Right lobe of liver (tissue), 6 donors: Measurements from ENCODE around the gene DLX1. TPM values are rescaled to one million over a fixed set of nuclear protein-coding genes. Genes with fewer than 3 reads are reported as not detected.

Experiments
- ATAC-seq, 4 donors: fragments of 200-7000 bp; cut with Tn5 transposase; one replicate each; pipeline ENCODE4 v1.9.1; 2020; ENCODE audit warnings: mild to moderate bottlenecking in 4 of 4, moderate library complexity in 4 of 4
- DNase-seq, 3 donors: peaks; one replicate each; pipeline ENCODE4 v3.0.0-alpha.2; 2020
- H3K27ac ChIP-seq, 3 donors: fragments of 200-600 bp; one replicate each; pipeline ENCODE4 v1.8.0; 2022
- H3K27me3 ChIP-seq, 2 donors: fragments of 200-600 bp; one replicate each; pipeline ENCODE4 v1.8.0; 2022
- H3K36me3 ChIP-seq, 4 donors: fragments of 200-600 bp; sonication (generic) in 1 of 4; one replicate each; pipeline versions ENCODE4 v1.5.1 to v1.8.0; 2017 to 2022; ENCODE audit warnings: control low read depth in 1 of 4
- H3K4me1 ChIP-seq, 4 donors: fragments of 200-600 bp; sonication (generic) in 1 of 4; one replicate each; pipeline versions ENCODE4 v1.5.1 to v1.8.0; 2017 to 2022; ENCODE audit warnings: control low read depth in 1 of 4
- H3K4me3 ChIP-seq, 3 donors: fragments of 200-600 bp; one replicate each; pipeline ENCODE4 v1.8.0; 2022
- H3K9me3 ChIP-seq, 4 donors: fragments of 200-600 bp; sonication (generic) in 1 of 4; one replicate each; pipeline versions ENCODE4 v1.5.1 to v1.8.0; 2017 to 2022; ENCODE audit warnings: control low read depth in 1 of 4
- CTCF ChIP-seq, 4 donors: fragments of 200-600 bp in 3 of 4; fragments of 450-650 bp in 1 of 4; IDR thresholded peaks; one replicate each; pipeline versions ENCODE4 v1.5.1 to v1.8.0; 2016 to 2022; ENCODE audit warnings: antibody characterized with exemption in 4 of 4, mild to moderate bottlenecking in 2 of 4
- POLR2A ChIP-seq: fragments of 450-650 bp; IDR thresholded peaks from one replicate; pipeline ENCODE4 v1.6.1; 2017; ENCODE audit warnings: antibody characterized with exemption, mild to moderate bottlenecking
- WGBS: methylation state at CpG from one replicate; pipeline ENCODE4 v1.1.6; 2018; ENCODE audit warnings: low coverage, low lambda C conversion rate; ENCODE audit not compliant: insufficient coverage; ENCODE audit errors: missing lambda C conversion rate; 5-methylcytosine and 5-hydroxymethylcytosine counted together
- intact Hi-C, 2 donors: fragments of 100-400 bp; cut with DNase I; formaldehyde crosslinking; loops; one replicate each; pipeline versions ENCODE4 v1.11.2 to v1.14.1; 2022
- long read RNA-seq: library from polyadenylated mRNA; unstranded; transcript quantifications from one replicate; pipeline ENCODE4 v2.0.0, GENCODE V29; 2019
- total RNA-seq, 6 experiments: library from RNA; depleted of rRNA in 2 of 6; stranded (reverse); fragments of >200 nt in 2 of 6; fragmentation: NEBNext Ultra II Directional in 3 of 6; extraction: Animal tissue kit (Norgen Biotek cat#: 25700) in 3 of 6; gene quantifications; one replicate each; pipeline versions ENCODE4 v1.1.0 to v1.2.4, GENCODE V29; 2016 to 2023
- donor health status: DM: no; HTN: yes; CAD: no.
- donor health status: DM: no; HTN: no; CAD: no.
- donor health status: DM: no; HTN: no; CAD: no.
- donor health status: DM: no; HTN: yes; CAD: no.
- donor health status: DM: no; HTN: yes; CAD: no.

DLX1 gene
- not detected for total RNA-seq
- long read RNA-seq, result 0 reads

GRCh38 chr2:172085460-172086159 lies at the start of gene DLX1:
TSS of gene DLX1 (plus strand) at chr2:172085507. CDS start at chr2:172085678, 171 bp downstream.
- ATAC-seq, result no peak
- TF ChIP-seq CTCF (IDR thresholded peaks at IDR 0.05) (no peak), POLR2A (no peak)
- intact Hi-C loops, result no loop called here

GRCh38 chr2:172038121-172038520 lies 47.2 kb upstream of the DLX1 start:
- Histone ChIP-seq H3K9me3 (no peaks in the 10 kb centered on the region), H3K36me3 (no peaks in the 10 kb centered on the region), H3K27me3 (no peaks in the 10 kb centered on the region), H3K4me1 (no peaks in the 10 kb centered on the region), H3K4me3 (no peak overlapping the region), H3K27ac (no peak overlapping the region)
- ATAC-seq (no peak), DNase-seq (no peak)
- intact Hi-C loops, result no loop called here
- WGBS, result 97% methylated on average over 3 of the region's 3 CpGs
- no peak for TF ChIP-seq CTCF (IDR thresholded peaks at IDR 0.05)
- TF ChIP-seq POLR2A, result no peak

More at GRCh38 chr2:172085460-172086159, at the start of gene DLX1:
- H3K27ac ChIP-seq, result no peak within 1 kb of the TSS
- DNase-seq, result no peak
- H3K4me3 ChIP-seq, result peak within 1 kb of the TSS; percentile 11 to 25 (median 12)
- H3K27me3 ChIP-seq, result peaks cover 58 to 96% of the 10 kb centered on the region in 2 donors
- no peaks in the 10 kb centered on the region for H3K9me3 ChIP-seq
- peaks cover 0 to 27% (median 5%) of the 10 kb centered on the region in 4 donors for H3K4me1 ChIP-seq
- 5% methylated on average over 22 of the region's 34 CpGs for WGBS
- H3K36me3 ChIP-seq, result no peaks in the 10 kb centered on the region

- Histone ChIP-seq H3K9me3 (no peaks in the 10 kb centered on the region), H3K27ac (no peak overlapping the region), H3K36me3 (no peaks in the 10 kb centered on the region), H3K4me1 (no peaks in the 10 kb centered on the region), H3K27me3 (no peaks in the 10 kb centered on the region), H3K4me3 (no peak overlapping the region)
- TF ChIP-seq POLR2A (no peak), CTCF (IDR thresholded peaks at IDR 0.05) (no peak)
- intact Hi-C loops, result no loop called here
- 69% methylated on average over 2 of the region's 2 CpGs for WGBS
- DNase-seq, result no peak
- ATAC-seq, result peak in 1 of 4 donors; percentile 20
Measured at GRCh38 chr2:172038604-172039003, 46.7 kb upstream of the DLX1 start.

GRCh38 chr2:172039011-172039704 lies 46.1 kb upstream of the DLX1 start:
- Histone ChIP-seq H3K4me3 (no peak overlapping the region), H3K9me3 (no peaks in the 10 kb centered on the region), H3K4me1 (no peaks in the 10 kb centered on the region), H3K36me3 (no peaks in the 10 kb centered on the region), H3K27me3 (no peaks in the 10 kb centered on the region), H3K27ac (no peak overlapping the region)
- WGBS, result 76% methylated on average over 3 of the region's 3 CpGs
- ATAC-seq (no peak), DNase-seq (no peak)
- intact Hi-C loops, result no loop called here
- TF ChIP-seq CTCF (IDR thresholded peaks at IDR 0.05) (no peak), POLR2A (no peak)
